ENCODE data around the gene POLE2.

- TF ChIP-seq SP2 (tag by site-specific recombination; IDR thresholded peaks at IDR 0.05) (no peak), ZNF488 (tag by site-specific recombination; IDR thresholded peaks at IDR 0.05) (no peak), ZNF610 (tag by site-specific recombination; IDR thresholded peaks at IDR 0.05; ENCODE audit: borderline replicate concordance) (no peak), ZBTB7A (tag by site-specific recombination; IDR thresholded peaks at IDR 0.05; ENCODE audit: low read depth) (no peak), KLF17 (tag by site-specific recombination; IDR thresholded peaks at IDR 0.05) (no peak), CTCF (tag by site-specific recombination; IDR thresholded peaks at IDR 0.05) (no peak), KLF1 (tag by site-specific recombination; IDR thresholded peaks at IDR 0.05) (no peak), PBX3 (CRISPR knock-in tag; IDR thresholded peaks at IDR 0.05) (no peak)
These were observed 14.4 kb downstream of the POLE2 start for GRCh38 chr14:49673586-49673985.

Measured in HEK293 (cell line).